Measurements from ENCODE around the gene INPP5D.

INPP5D gene

GRCh38 chr2:233093721-233094120 lies 33.6 kb downstream of the INPP5D start:
- Histone ChIP-seq H3K9me3 (ENCODE audit: insufficient read depth, low read length, severe bottlenecking) (no peaks in the 10 kb centered on the region), H3K79me2 (ENCODE audit: insufficient read depth, low read length) (peaks cover 7% of the 10 kb centered on the region; the same call in 1 of the 2 replicates), H3K27me3 (ENCODE audit: insufficient read depth, low read length, poor library complexity) (no peaks in the 10 kb centered on the region), H3K36me3 (ENCODE audit: insufficient read depth, low read length) (peaks cover 2% of the 10 kb centered on the region), H3K27ac (ENCODE audit: low read length) (no peak overlapping the region), H4K20me1 (ENCODE audit: insufficient read depth, low read length) (peaks cover 25% of the 10 kb centered on the region), H3K4me2 (ENCODE audit: insufficient read depth, low read length) (no peak overlapping the region), H3K4me3 (ENCODE audit: low read depth in 1 of 2, low read length in 2 of 2) (no peak overlapping the region), H3K9ac (ENCODE audit: low read depth, low read length) (no peak overlapping the region), H2AFZ (ENCODE audit: low read depth, low read length) (no peak overlapping the region), H3K4me1 (ENCODE audit: insufficient read depth, low read length) (no peaks in the 10 kb centered on the region)
- no peak for ATAC-seq (ENCODE audit: insufficient read depth, low read depth)
- no peak for TF ChIP-seq CTCF (IDR thresholded peaks at IDR 0.05; ENCODE audit: borderline replicate concordance, extremely low read depth, low read length, poor library complexity, severe bottlenecking)
- no peak for TF ChIP-seq EZH2 (IDR thresholded peaks at IDR 0.05; ENCODE audit: borderline replicate concordance, low read depth, low read length, severe bottlenecking)
- DNase-seq, result no peak

DNA sequence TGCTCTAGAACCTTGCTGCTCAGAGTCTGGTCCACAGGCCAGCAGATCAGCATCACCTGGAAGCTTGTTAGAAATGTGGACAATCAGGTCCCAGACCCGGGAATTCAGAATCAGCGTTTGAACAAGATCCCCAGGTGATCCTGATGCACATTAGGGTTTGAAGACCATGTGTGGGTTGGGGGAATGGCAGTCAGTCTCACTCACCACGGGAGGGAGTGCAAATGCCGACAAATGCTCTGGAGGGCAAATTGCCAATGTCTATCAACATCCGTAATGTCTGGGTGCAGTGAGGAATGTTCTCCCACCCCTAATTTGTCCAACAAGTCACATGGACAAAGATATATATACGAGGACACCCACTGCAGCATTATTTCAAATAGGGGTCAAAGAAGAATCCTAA lies 34.5 kb downstream of the INPP5D start:
- no peak overlapping the region for H3K27ac ChIP-seq (ENCODE audit: low read length)
- no peaks in the 10 kb centered on the region for H3K9me3 ChIP-seq (ENCODE audit: insufficient read depth, low read length, severe bottlenecking)
- no peak overlapping the region for H3K9ac ChIP-seq (ENCODE audit: low read depth, low read length)
- no peak overlapping the region for H2AFZ ChIP-seq (ENCODE audit: low read depth, low read length)
- H3K4me3 ChIP-seq (ENCODE audit: low read depth in 1 of 2, low read length in 2 of 2), result no peak overlapping the region
- ATAC-seq (ENCODE audit: insufficient read depth, low read depth) (no peak), DNase-seq (no peak)
- H4K20me1 ChIP-seq (ENCODE audit: insufficient read depth, low read length), result peaks cover 22% of the 10 kb centered on the region
- H3K4me2 ChIP-seq (ENCODE audit: insufficient read depth, low read length), result no peak overlapping the region
- H3K36me3 ChIP-seq (ENCODE audit: insufficient read depth, low read length), result 0 out of 2 replicates have a peak, but pooled peaks cover 2% of the 10 kb centered on the region
- TF ChIP-seq CTCF (IDR thresholded peaks at IDR 0.05; ENCODE audit: borderline replicate concordance, extremely low read depth, low read length, poor library complexity, severe bottlenecking) (no peak), EZH2 (IDR thresholded peaks at IDR 0.05; ENCODE audit: borderline replicate concordance, low read depth, low read length, severe bottlenecking) (no peak)
- peaks cover 9% of the 10 kb centered on the region; the same call in 1 of the 2 replicates for H3K79me2 ChIP-seq (ENCODE audit: insufficient read depth, low read length)
- peaks cover 7% of the 10 kb centered on the region for H3K4me1 ChIP-seq (ENCODE audit: insufficient read depth, low read length)
- H3K27me3 ChIP-seq (ENCODE audit: insufficient read depth, low read length, poor library complexity), result no peaks in the 10 kb centered on the region

- no peak overlapping the region for H3K9ac ChIP-seq (ENCODE audit: low read depth, low read length)
- H3K9me3 ChIP-seq (ENCODE audit: insufficient read depth, low read length, severe bottlenecking), result no peaks in the 10 kb centered on the region
- no peak overlapping the region for H3K4me3 ChIP-seq (ENCODE audit: low read depth in 1 of 2, low read length in 2 of 2)
- H3K79me2 ChIP-seq (ENCODE audit: insufficient read depth, low read length), result peaks cover 10% of the 10 kb centered on the region; the same call in 1 of the 2 replicates
- H4K20me1 ChIP-seq (ENCODE audit: insufficient read depth, low read length), result peaks cover 25% of the 10 kb centered on the region
- no peaks in the 10 kb centered on the region for H3K27me3 ChIP-seq (ENCODE audit: insufficient read depth, low read length, poor library complexity)
- no peak overlapping the region for H2AFZ ChIP-seq (ENCODE audit: low read depth, low read length)
- TF ChIP-seq EZH2 (IDR thresholded peaks at IDR 0.05; ENCODE audit: borderline replicate concordance, low read depth, low read length, severe bottlenecking) (no peak), CTCF (IDR thresholded peaks at IDR 0.05; ENCODE audit: borderline replicate concordance, extremely low read depth, low read length, poor library complexity, severe bottlenecking) (no peak)
- H3K36me3 ChIP-seq (ENCODE audit: insufficient read depth, low read length), result 0 out of 2 replicates have a peak, but pooled peaks cover 2% of the 10 kb centered on the region
- H3K4me1 ChIP-seq (ENCODE audit: insufficient read depth, low read length), result peaks cover 21% of the 10 kb centered on the region
- H3K27ac ChIP-seq (ENCODE audit: low read length), result no peak overlapping the region
- DNase-seq, result no peak
- no peak overlapping the region for H3K4me2 ChIP-seq (ENCODE audit: insufficient read depth, low read length)
- ATAC-seq (ENCODE audit: insufficient read depth, low read depth), result no peak
Measured at GRCh38 chr2:233096006-233096405, 35.9 kb downstream of the INPP5D start.
